Cortex of kidney (tissue), 1 donor: ENCODE results near the gene ASXL1.
"Not testable (repeated sequence)": the region's sequence is repeated elsewhere in the genome, so short reads cannot be mapped to it uniquely, and the experiment has no call there.

Source experiments
- DNase-seq: peaks from one replicate; lab custom pipeline; 2025; lab: John Stamatoyannopoulos, UW

The ASXL1 gene

GRCh38 chr20:32363492-32363891 lies 5.4 kb downstream of the ASXL1 start:
- DNase-seq: no peak

- DNase-seq: no peak
These were observed 6.5 kb downstream of the ASXL1 start for GRCh38 chr20:32364554-32365208.

- DNase-seq: no peak
These were observed 7.4 kb downstream of the ASXL1 start for GRCh38 chr20:32365564-32365963.

- DNase-seq: no peak
These were observed 8.2 kb downstream of the ASXL1 start for GRCh38 chr20:32366380-32366779.

- DNase-seq: no peak
These were observed 10.2 kb downstream of the ASXL1 start for GRCh38 chr20:32368323-32368722.

GRCh38 chr20:32368925-32369324 lies 10.8 kb downstream of the ASXL1 start:
- DNase-seq: no peak

GRCh38 chr20:32370897-32371296 lies 12.8 kb downstream of the ASXL1 start:
- no peak for DNase-seq

- no peak for DNase-seq
These were observed 20.3 kb downstream of the ASXL1 start for GRCh38 chr20:32378461-32378860.

GRCh38 chr20:32380037-32380436 lies 21.9 kb downstream of the ASXL1 start:
- not testable (repeated sequence) for DNase-seq

GRCh38 chr20:32380745-32381144 lies 22.6 kb downstream of the ASXL1 start:
- no peak for DNase-seq

- no peak for DNase-seq
These were observed 24.2 kb downstream of the ASXL1 start for GRCh38 chr20:32382102-32382950.

GRCh38 chr20:32383441-32383840 lies 25.3 kb downstream of the ASXL1 start:
- not testable (repeated sequence) for DNase-seq

GRCh38 chr20:32385541-32385940 lies 27.4 kb downstream of the ASXL1 start:
- no peak for DNase-seq

- no peak for DNase-seq
These were observed 28.0 kb downstream of the ASXL1 start for GRCh38 chr20:32386091-32386490.

- DNase-seq: no peak
These were observed 29.1 kb downstream of the ASXL1 start for GRCh38 chr20:32387252-32387651.

- DNase-seq: no peak
These were observed 32.9 kb downstream of the ASXL1 start for GRCh38 chr20:32391003-32391402.

- DNase-seq: no peak
These were observed 36.9 kb downstream of the ASXL1 start for GRCh38 chr20:32395066-32395465.

- DNase-seq: no peak
These were observed 38.6 kb downstream of the ASXL1 start for GRCh38 chr20:32396646-32397160.

- DNase-seq: no peak
These were observed 39.5 kb downstream of the ASXL1 start for GRCh38 chr20:32397567-32398084.

- no peak for DNase-seq
These were observed 42.3 kb downstream of the ASXL1 start for GRCh38 chr20:32400476-32400875.

- no peak for DNase-seq
These were observed 45.9 kb downstream of the ASXL1 start for GRCh38 chr20:32404017-32404416.

- no peak for DNase-seq
These were observed 48.6 kb downstream of the ASXL1 start for GRCh38 chr20:32406701-32407100.
